Fibroblast of pulmonary artery (primary cell): ENCODE results near the gene CCDC87.
A peak's percentile ranks its signal among the peaks of the same experiment; 100 is the strongest.
"Not testable (repeated sequence)": the region's sequence is repeated elsewhere in the genome, so short reads cannot be mapped to it uniquely, and the experiment has no call there.

Experiments used
- DNase-seq: peaks from one replicate; pipeline ENCODE4 v3.0.0-alpha.2; 2010; ENCODE audit warnings: low read depth
- H3K4me3 ChIP-seq: replicated peaks from 2 replicates; pipeline ENCODE4 v1.5.1; 2011; ENCODE audit warnings: low read depth, mild to moderate bottlenecking, control low read depth, low read length, moderate library complexity
- TF ChIP-seq, protein P1 (sequence below): IDR thresholded peaks from 2 replicates; pipeline ENCODE4 v1.5.1; 2011; ENCODE audit warnings: mild to moderate bottlenecking, control low read depth, low read length, inconsistent platforms; ENCODE audit errors: missing control alignments

Gene CCDC87

DNA sequence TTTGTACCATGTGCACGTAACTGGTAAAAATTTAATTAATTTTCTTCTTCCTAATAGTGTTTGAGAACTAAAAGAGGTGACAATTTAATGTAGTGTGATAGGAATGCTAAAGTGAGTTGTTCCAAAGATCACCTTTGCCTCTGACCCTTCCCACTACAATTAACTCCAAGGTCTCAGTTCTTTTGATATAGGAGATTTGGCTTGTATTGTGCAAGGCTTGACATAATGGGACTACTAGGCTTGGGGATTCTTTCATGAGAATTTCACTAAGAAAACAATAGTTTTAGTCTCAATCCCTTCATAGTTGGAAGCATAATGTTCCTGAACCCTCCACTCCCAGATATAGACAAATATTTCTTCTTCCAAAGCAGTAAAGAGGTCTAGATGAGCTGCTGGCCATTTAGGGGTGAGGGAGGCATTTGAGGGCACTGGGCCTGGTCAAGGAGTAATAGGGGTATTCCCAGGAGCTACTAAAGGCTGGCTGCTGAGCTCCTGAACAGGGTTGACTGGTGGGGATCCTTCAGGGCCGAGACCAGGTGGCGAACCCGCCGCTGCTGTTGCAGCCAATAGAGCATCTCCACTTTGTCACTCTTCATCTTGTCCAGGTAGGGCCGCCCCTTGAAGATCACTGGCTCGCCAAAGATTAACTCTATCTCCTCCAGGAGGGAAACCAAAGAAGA lies 2.7 kb downstream of the CCDC87 start:
- no peak overlapping the region for H3K4me3 ChIP-seq
- TF ChIP-seq, protein P1, sequence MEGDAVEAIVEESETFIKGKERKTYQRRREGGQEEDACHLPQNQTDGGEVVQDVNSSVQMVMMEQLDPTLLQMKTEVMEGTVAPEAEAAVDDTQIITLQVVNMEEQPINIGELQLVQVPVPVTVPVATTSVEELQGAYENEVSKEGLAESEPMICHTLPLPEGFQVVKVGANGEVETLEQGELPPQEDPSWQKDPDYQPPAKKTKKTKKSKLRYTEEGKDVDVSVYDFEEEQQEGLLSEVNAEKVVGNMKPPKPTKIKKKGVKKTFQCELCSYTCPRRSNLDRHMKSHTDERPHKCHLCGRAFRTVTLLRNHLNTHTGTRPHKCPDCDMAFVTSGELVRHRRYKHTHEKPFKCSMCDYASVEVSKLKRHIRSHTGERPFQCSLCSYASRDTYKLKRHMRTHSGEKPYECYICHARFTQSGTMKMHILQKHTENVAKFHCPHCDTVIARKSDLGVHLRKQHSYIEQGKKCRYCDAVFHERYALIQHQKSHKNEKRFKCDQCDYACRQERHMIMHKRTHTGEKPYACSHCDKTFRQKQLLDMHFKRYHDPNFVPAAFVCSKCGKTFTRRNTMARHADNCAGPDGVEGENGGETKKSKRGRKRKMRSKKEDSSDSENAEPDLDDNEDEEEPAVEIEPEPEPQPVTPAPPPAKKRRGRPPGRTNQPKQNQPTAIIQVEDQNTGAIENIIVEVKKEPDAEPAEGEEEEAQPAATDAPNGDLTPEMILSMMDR: no peak

DNA sequence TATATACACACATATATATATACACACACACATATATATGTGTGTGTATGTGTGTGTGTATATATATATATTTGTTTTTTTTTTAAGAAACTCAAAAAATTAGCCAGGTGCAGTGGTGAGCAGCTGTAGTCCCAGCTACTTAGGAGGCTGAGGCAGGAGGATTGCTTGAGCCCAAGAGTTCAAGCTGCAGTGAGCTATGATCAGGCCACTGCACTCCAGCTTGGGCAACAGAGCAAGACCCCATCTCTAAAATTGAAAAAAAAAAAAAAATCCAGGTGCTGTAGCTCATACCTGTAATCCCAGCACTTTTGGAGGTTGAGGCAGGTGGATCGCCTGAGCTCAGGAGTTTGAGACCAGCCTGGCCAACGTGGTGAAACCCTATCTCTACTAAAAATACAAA lies 3.5 kb downstream of the CCDC87 start:
- DNase-seq, H3K4me3 ChIP-seq: not testable (repeated sequence)

More for the DNA sequence above, 2.7 kb downstream of the CCDC87 start:
- no peak for DNase-seq

DNA sequence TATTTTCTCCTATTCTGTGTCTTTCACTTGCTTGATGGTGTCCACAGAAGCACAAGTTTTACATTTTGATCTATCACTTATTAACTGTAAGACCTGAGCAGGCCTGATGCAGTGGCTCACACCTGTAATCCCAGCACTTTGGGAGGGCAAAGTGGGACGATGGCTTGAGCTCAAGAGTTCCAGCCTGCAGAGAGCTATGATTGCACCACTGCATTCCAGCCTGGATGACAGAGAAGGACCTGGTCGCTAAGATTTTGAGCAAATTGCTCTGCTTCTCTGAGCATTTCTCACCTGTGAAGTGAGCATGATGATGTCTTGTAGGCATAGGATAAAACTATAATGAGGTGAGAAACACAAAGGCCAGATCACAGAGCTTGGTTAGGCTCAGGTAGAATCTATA lies 6.7 kb downstream of the CCDC87 start:
- no peak for DNase-seq
- TF ChIP-seq, protein P1: no peak
- no peak overlapping the region for H3K4me3 ChIP-seq

DNA sequence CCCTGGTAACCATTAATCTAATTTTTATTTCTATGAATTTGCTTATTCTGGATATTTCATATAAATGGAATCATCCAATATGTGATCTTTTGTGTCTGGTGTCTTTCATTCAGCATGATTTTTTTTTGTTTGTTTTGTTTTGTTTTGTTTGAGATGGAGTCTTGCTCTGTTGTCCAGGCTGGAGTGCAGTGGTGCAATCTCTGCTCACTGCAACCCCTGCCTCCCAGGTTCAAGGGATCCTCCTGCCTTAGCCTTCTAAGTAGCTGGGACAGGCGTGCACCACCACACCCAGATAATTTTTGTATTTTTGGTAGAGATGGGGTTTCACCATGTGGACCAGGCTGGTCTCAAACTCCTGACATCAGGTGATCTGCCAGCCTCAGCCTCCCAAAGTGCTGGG lies 7.4 kb downstream of the CCDC87 start:
- not testable (repeated sequence) for DNase-seq, H3K4me3 ChIP-seq

DNA sequence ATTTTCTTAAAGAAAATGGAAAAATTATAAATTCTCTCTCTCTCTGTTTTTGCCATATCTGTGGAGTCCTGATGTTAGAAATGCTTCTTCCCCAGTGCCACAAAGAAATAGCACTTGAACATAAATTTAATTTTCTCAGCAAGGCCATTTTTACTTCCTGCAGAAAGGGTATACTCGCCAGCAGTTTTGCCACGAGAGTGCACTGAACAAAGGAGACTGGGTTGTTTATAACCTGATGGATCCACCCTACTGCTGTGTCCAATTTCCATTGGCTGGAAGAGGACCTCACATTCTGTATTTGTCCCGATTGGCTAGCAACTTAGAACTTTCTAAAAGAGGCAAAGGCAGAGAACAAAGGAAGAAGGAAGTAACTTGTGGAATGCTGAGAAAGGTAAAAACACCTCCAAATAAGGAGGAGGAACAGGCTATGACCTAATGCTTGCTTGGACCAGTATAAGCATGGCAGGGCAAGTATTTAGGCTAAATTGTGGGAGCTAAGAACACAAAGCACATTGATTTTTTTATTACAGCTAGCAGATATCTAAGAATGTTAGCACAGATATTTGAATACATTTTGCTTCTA lies 10.2 kb downstream of the CCDC87 start:
- not testable (repeated sequence) for DNase-seq

DNA sequence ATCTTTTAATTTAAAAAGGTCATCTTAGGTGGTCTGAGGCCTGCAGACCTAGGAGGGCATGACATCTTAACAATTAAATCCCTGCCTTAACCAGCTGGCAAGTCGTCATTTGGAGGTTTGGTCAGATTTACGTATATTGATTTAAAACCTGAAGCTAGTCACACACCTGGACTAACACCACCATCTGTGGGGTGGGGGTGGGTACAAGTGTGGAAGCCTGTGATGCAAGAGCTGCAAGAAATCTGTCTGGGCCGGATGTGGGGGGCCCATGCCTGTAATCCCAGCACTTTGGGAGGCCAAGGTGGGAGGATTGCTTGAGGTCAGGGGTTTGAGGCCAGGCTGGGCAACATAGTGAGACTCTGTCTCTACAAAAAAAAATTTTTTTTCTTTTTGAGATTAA lies 11.6 kb downstream of the CCDC87 start:
- no peak overlapping the region for H3K4me3 ChIP-seq
- TF ChIP-seq, protein P1: no peak
- DNase-seq: no peak

More for the DNA sequence above, 10.2 kb downstream of the CCDC87 start:
- H3K4me3 ChIP-seq: not testable (repeated sequence)

DNA sequence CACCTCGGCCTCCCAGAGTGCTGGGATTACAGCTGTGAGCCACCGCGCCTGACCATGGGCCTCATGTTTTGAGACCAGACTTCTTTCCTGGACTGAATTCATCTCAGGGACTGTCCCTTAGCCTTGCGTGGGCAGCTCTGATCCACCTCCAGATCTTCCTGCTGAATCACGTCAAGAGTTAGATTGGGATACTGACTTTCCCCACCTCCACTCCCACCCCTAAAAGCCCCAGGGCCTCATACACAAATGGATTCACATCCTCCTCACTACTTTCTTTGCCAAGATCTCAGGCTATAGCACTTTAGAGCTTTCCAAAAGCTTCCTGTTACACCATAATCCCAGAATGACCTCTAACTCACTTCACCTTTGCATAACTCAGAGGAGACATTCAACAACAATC lies 12.1 kb downstream of the CCDC87 start:
- peak; percentile 89 for DNase-seq
- no peak overlapping the region for H3K4me3 ChIP-seq
- TF ChIP-seq, protein P1: no peak

DNA sequence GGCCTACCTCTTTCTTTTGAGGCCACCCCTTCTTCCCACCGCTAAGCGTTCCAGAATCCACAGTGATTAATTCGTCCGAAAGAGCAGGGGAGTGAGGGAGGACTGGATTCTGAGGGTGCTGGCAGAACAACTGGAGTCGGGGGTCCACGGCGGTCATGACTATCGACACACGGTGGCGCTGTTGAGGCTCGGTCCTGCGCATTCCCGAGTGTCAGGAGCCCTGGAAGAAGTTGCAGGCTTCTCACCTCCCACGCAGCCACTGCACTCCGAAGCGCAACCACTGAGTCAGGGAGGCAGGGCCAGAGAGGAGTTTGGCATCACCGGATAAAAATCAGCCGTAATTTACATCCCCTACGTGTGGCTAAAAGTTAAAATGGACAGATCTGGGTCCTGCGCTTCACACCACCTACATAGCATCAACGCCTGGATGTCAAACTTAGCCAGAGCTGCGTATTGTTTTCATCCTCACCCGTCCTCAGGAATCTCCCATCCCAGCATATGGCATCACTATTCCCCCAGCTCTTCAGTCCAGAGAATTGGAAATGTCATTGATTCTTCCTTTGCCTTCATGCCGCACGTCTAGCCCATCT lies 13.8 kb downstream of the CCDC87 start:
- DNase-seq: peak; percentile 82
- TF ChIP-seq, protein P1: peak; percentile 78
- H3K4me3 ChIP-seq: no peak overlapping the region
